ENCODE measurements around the gene ATP10A.

The ATP10A gene

GRCh38 chr15:25682340-25682739 is 180.8 kb downstream of the ATP10A start:
- no peak for TF ChIP-seq CTCF (IDR thresholded peaks at IDR 0.05; ENCODE audit: low read depth, low read length)

GRCh38 chr15:25680686-25681025 is 182.5 kb downstream of the ATP10A start:
- TF ChIP-seq CTCF (IDR thresholded peaks at IDR 0.05; ENCODE audit: low read depth, low read length): no peak
- DNase-seq (ENCODE audit: extremely low read depth, low read depth): no peak

More at GRCh38 chr15:25682340-25682739, 180.8 kb downstream of the ATP10A start:
- no peak for DNase-seq (ENCODE audit: extremely low read depth, low read depth)

- DNase-seq (ENCODE audit: extremely low read depth, low read depth): no peak
- TF ChIP-seq CTCF (IDR thresholded peaks at IDR 0.05; ENCODE audit: low read depth, low read length): no peak
Measured at GRCh38 chr15:25679964-25680685, 183.0 kb downstream of the ATP10A start.

- no peak for TF ChIP-seq CTCF (IDR thresholded peaks at IDR 0.05; ENCODE audit: low read depth, low read length)
- DNase-seq (ENCODE audit: extremely low read depth, low read depth): no peak
Measured at GRCh38 chr15:25679492-25679891, 183.6 kb downstream of the ATP10A start.

GRCh38 chr15:25678500-25678855 is 184.6 kb downstream of the ATP10A start:
- TF ChIP-seq CTCF (IDR thresholded peaks at IDR 0.05; ENCODE audit: low read depth, low read length): no peak
- DNase-seq (ENCODE audit: extremely low read depth, low read depth): no peak

GRCh38 chr15:25677719-25678499 is 185.2 kb downstream of the ATP10A start:
- no peak for DNase-seq (ENCODE audit: extremely low read depth, low read depth)
- no peak for TF ChIP-seq CTCF (IDR thresholded peaks at IDR 0.05; ENCODE audit: low read depth, low read length)

GRCh38 chr15:25676070-25676469 is 187.1 kb downstream of the ATP10A start:
- no peak for DNase-seq (ENCODE audit: extremely low read depth, low read depth)
- no peak for TF ChIP-seq CTCF (IDR thresholded peaks at IDR 0.05; ENCODE audit: low read depth, low read length)
